GM12875 (cell line): ENCODE data around the gene FAM221A.

ENCODE experiments used
- H3K4me3 ChIP-seq: one replicate; pipeline ENCODE4 v1.5.1; 2011; ENCODE audit warnings: low read depth, low read length, control low read depth
- TF ChIP-seq, protein P1 (sequence below): IDR thresholded peaks from 2 replicates; pipeline ENCODE4 v1.5.1; 2011; ENCODE audit warnings: low read depth, mild to moderate bottlenecking, control low read depth, inconsistent platforms, low read length, moderate library complexity, borderline replicate concordance; ENCODE audit not compliant: insufficient read depth

FAM221A gene

DNA sequence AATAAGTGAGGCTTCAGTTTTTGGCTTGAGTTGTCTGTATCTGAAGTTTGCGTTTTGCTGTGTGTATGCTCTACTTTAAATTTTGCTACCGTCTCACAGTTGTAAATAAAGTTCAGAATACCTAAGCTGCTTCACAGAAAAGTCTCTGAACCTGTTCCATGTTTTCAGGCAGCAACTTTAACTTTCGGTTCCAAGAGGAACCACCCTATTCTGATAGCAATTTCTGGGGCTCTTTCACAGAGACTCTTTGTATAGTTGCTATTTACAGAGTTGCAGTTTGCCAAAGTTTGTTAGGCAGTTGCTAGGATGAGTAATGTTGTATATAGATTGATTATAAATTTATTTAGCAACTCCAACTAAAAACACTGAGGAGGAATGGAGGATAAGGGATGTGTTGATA lies 5.7 kb downstream of the FAM221A start:
- H3K4me3 ChIP-seq = no peak overlapping the region
- TF ChIP-seq, protein P1, sequence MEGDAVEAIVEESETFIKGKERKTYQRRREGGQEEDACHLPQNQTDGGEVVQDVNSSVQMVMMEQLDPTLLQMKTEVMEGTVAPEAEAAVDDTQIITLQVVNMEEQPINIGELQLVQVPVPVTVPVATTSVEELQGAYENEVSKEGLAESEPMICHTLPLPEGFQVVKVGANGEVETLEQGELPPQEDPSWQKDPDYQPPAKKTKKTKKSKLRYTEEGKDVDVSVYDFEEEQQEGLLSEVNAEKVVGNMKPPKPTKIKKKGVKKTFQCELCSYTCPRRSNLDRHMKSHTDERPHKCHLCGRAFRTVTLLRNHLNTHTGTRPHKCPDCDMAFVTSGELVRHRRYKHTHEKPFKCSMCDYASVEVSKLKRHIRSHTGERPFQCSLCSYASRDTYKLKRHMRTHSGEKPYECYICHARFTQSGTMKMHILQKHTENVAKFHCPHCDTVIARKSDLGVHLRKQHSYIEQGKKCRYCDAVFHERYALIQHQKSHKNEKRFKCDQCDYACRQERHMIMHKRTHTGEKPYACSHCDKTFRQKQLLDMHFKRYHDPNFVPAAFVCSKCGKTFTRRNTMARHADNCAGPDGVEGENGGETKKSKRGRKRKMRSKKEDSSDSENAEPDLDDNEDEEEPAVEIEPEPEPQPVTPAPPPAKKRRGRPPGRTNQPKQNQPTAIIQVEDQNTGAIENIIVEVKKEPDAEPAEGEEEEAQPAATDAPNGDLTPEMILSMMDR = no peak

DNA sequence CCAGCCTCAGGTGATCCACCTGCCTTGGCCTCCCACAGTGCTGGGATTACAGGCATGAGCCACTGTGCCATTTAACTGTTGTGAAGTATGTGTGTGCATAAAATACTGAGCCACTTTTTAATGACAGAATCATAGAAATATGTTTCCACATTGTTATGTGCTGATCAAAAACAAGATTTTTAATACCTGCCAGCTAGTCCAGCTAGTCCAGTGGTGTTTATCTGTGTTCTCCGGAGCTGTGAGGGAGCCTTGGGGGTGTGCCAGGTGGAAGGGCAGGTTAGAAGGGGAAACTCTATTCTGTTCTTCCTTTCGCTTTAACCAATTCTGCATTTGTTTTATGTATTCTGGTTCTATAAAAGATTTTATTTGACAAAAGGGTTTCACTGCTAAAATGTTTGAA lies 7.0 kb downstream of the FAM221A start:
- TF ChIP-seq, protein P1 = no peak
- no peak overlapping the region for H3K4me3 ChIP-seq

DNA sequence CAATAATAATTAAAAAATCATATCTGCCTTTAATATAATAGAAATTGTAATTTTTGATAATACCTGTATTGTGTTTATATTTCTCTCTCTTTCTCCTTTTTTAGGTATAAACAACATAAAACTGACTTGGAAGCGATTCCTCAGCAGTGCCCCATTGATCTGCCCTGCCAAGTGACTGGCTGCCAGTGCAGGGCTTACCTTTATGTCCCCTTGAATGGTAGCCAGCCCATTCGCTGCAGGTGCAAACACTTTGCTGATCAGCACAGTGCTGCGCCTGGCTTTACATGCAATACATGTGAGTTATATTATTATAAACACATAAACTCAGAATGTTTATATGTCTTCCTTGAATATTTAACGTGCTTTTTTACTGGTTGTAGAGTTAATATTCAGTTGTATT lies 9.2 kb downstream of the FAM221A start:
- TF ChIP-seq, protein P1 = no peak
- H3K4me3 ChIP-seq = no peak overlapping the region

DNA sequence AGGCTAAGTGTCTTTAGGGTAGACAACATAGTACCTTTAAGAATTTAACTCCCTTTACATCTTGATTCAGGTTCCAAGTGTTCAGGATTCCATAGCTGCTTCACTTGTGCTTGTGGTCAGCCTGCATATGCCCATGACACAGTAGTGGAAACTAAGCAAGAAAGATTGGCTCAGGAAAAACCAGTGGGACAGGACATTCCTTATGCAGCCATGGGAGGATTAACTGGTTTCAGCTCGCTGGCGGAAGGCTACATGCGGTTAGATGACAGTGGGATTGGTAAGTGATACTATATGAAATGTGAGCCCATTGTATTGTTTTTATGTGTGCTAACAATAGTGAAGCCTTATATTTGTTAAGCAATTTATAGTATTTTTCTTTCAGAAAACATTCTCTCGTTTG lies 11.3 kb downstream of the FAM221A start:
- no peak overlapping the region for H3K4me3 ChIP-seq
- TF ChIP-seq, protein P1 = no peak

DNA sequence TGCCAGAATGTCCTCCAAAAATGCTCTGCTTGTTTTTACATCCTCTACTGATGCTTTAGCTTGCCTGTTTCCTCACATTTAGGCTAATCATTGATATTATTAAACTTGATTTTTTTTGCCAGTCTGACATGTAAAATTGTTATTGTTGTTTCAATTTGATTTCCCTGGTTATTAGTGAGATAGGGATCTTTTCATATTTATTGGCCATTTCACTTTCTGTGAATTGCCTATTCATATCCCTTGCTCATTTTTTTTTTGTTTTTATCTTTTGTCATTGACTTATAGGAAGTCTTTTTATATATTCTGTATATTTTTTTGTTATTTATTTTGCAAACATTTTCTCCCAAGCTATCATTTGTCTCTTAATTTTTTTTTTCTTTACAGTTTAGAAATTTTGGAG lies 13.2 kb downstream of the FAM221A start:
- no peak overlapping the region for H3K4me3 ChIP-seq
- TF ChIP-seq, protein P1 = no peak

DNA sequence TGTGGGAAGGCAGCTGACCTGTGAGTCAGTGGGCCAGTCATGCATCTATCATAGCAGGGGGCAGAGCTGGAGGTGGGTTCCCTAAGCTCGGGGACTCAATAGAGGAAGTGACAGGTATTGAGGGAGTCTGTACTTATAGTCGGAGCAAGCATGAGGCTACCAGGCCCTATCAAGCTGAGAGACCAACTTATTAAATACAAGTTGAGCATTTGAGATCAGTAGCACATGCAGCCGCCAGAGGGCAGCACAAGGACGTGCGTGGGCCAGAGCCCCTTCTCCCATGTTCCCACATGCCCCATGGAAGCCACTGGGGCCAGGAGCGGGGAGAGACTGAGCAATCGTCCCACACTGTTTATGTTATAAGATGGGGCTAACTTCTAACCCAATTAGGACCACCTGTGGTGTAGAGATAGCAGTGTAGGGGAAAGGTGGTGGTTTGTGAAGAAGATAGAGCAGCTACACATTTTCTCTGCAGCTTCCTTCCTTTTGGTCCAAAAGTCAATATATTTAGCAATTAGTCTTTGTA lies 17.0 kb downstream of the FAM221A start:
- TF ChIP-seq, protein P1 = peak; percentile 84
- H3K4me3 ChIP-seq = no peak overlapping the region

DNA sequence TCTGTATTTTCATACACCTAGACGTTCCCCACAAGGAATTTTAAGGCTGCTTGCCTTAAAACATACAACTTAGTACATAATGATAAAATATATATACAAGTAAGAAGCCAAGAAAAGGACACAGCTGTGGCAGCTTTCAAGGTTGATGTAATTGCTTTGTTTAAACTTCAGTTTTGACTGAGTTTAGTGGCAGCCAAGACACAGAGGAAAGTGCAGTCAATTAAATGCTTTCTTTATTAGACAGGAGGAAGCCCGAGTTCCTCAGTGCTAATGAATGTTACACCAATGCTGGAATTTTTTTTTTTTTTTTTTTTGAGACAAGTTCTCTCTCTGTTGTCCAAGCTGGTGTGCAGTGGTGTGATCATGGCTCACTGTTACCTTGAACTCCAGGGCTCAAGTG lies 18.8 kb downstream of the FAM221A start:
- no peak overlapping the region for H3K4me3 ChIP-seq
- TF ChIP-seq, protein P1 = no peak
